OCI-LY1 (cell line): ENCODE results near the gene KLK11.

Source experiments
- CTCF ChIP-seq: fragments of 200-600 bp; sonication (generic), shearing (Covaris generic); IDR thresholded peaks from 2 replicates; pipeline ENCODE4 v1.5.1; 2017; ENCODE audit warnings: mild to moderate bottlenecking, antibody characterized with exemption, low read length, moderate library complexity, mixed read lengths
- EZH2 ChIP-seq: fragments of 200-600 bp; sonication (generic), shearing (Covaris generic); IDR thresholded peaks from 2 replicates; pipeline ENCODE4 v1.8.0; 2017; ENCODE audit warnings: borderline replicate concordance, mixed run types, mild to moderate bottlenecking, antibody characterized with exemption, low read length, moderate library complexity, mixed read lengths

GRCh38 chr19:51025809-51026553 is 435 bp downstream of the KLK11 start:
- no peak for TF ChIP-seq CTCF
- no peak for TF ChIP-seq EZH2
